DND-41 (cell line): ENCODE results near the gene GRIK4.

ENCODE experiments used
- ATAC-seq: fragments of 200-7000 bp; cut with Tn5 transposase; 3 replicates; pipeline ENCODE4 v1.9.1; 2021; ENCODE audit warnings: low read depth; ENCODE audit not compliant: insufficient read depth
- DNase-seq: peaks from one replicate; pipeline ENCODE4 v3.0.0-alpha.2; 2020
- H2AFZ ChIP-seq: 2 replicates; pipeline ENCODE4 v1.6.0; 2012; ENCODE audit warnings: low read depth, low read length
- H3K27ac ChIP-seq: 2 replicates; pipeline ENCODE4 v1.5.1; 2012; ENCODE audit warnings: low read length, inconsistent platforms
- H3K27me3 ChIP-seq: fragments of 200-600 bp; sonication (generic); 2 replicates; pipeline ENCODE4 v1.6.0; 2012; ENCODE audit warnings: low read length, mild to moderate bottlenecking, inconsistent platforms; ENCODE audit not compliant: insufficient read depth, poor library complexity
- H3K36me3 ChIP-seq: 2 replicates; pipeline ENCODE4 v1.5.1; 2012; ENCODE audit warnings: low read length, inconsistent platforms; ENCODE audit not compliant: insufficient read depth
- H3K4me1 ChIP-seq: 2 replicates; pipeline ENCODE4 v1.5.1; 2012; ENCODE audit warnings: mild to moderate bottlenecking, low read length; ENCODE audit not compliant: insufficient read depth
- H3K4me2 ChIP-seq: 2 replicates; pipeline ENCODE4 v1.6.0; 2012; ENCODE audit warnings: mild to moderate bottlenecking, moderate library complexity, low read length, inconsistent platforms; ENCODE audit not compliant: insufficient read depth
- H3K4me3 ChIP-seq, 2 experiments: fragments of 200-600 bp in 1 of 2; shearing (Covaris generic) in 1 of 2; 2 replicates each; pipeline ENCODE4 v1.5.1; 2012 to 2016; ENCODE audit warnings: inconsistent platforms in 2 of 2, low read length in 2 of 2, mild to moderate bottlenecking in 2 of 2, low read depth in 1 of 2, moderate library complexity in 1 of 2
- H3K79me2 ChIP-seq: 2 replicates; pipeline ENCODE4 v1.6.0; 2012; ENCODE audit warnings: low read length, inconsistent platforms; ENCODE audit not compliant: insufficient read depth
- H3K9ac ChIP-seq: 2 replicates; pipeline ENCODE4 v1.6.0; 2012; ENCODE audit warnings: low read depth, mild to moderate bottlenecking, inconsistent platforms, low read length, moderate library complexity
- H3K9me3 ChIP-seq: 2 replicates; pipeline ENCODE4 v1.5.1; 2012; ENCODE audit warnings: low read length, moderate library complexity, mild to moderate bottlenecking, inconsistent platforms; ENCODE audit not compliant: insufficient read depth, severe bottlenecking
- H4K20me1 ChIP-seq: 2 replicates; pipeline ENCODE4 v1.6.0; 2012; ENCODE audit warnings: low read length; ENCODE audit not compliant: insufficient read depth
- EZH2 ChIP-seq: IDR thresholded peaks from 3 replicates; pipeline ENCODE4 v1.6.1; 2012; ENCODE audit warnings: borderline replicate concordance, low read depth, mild to moderate bottlenecking, moderate library complexity, low read length, inconsistent platforms; ENCODE audit not compliant: severe bottlenecking
- TF ChIP-seq, protein P1 (sequence below): IDR thresholded peaks from 2 replicates; pipeline ENCODE4 v1.5.1; 2012; ENCODE audit warnings: borderline replicate concordance, low read length, moderate library complexity, mild to moderate bottlenecking; ENCODE audit not compliant: poor library complexity, severe bottlenecking; ENCODE audit errors: extremely low read depth

The GRIK4 gene

DNA sequence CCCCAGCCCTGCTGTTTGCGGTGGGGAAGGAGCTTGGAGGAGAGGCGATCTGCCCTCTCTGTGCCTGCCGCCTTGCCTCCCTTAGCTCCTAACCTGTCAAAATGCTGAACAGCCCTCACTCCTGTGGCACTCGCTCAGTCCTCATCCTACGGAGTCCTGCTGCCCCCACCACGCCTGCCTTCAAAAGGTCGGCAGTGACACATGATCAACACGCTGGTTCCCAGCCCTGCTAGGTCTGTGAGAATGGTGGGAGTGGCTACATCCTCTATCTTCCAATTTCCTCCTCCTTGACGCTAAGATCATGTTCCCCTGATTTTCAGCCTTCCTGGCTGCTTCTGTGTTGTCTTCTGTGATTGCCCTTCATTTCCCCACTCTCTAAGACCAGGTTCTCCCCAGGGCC is 392.1 kb downstream of the GRIK4 start:
- Histone ChIP-seq H3K36me3 (no peaks in the 10 kb centered on the region), H3K27me3 (peaks cover 23% of the 10 kb centered on the region), H3K27ac (no peak overlapping the region), H3K9ac (no peak overlapping the region), H3K4me3 (no peak overlapping the region), H3K4me1 (no peaks in the 10 kb centered on the region), H4K20me1 (peaks cover under 1% of the 10 kb centered on the region), H3K9me3 (no peaks in the 10 kb centered on the region), H3K79me2 (no peaks in the 10 kb centered on the region), H3K4me2 (no peak overlapping the region), H2AFZ (no peak overlapping the region)
- DNase-seq = no peak
- no peak for ATAC-seq
- no peak for TF ChIP-seq EZH2
- TF ChIP-seq, protein P1, sequence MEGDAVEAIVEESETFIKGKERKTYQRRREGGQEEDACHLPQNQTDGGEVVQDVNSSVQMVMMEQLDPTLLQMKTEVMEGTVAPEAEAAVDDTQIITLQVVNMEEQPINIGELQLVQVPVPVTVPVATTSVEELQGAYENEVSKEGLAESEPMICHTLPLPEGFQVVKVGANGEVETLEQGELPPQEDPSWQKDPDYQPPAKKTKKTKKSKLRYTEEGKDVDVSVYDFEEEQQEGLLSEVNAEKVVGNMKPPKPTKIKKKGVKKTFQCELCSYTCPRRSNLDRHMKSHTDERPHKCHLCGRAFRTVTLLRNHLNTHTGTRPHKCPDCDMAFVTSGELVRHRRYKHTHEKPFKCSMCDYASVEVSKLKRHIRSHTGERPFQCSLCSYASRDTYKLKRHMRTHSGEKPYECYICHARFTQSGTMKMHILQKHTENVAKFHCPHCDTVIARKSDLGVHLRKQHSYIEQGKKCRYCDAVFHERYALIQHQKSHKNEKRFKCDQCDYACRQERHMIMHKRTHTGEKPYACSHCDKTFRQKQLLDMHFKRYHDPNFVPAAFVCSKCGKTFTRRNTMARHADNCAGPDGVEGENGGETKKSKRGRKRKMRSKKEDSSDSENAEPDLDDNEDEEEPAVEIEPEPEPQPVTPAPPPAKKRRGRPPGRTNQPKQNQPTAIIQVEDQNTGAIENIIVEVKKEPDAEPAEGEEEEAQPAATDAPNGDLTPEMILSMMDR = no peak

- TF ChIP-seq EZH2 = no peak
- TF ChIP-seq, protein P1 = no peak
- Histone ChIP-seq H3K27ac (no peak overlapping the region), H3K36me3 (no peaks in the 10 kb centered on the region), H3K9ac (no peak overlapping the region), H3K4me3 (no peak overlapping the region), H3K9me3 (no peaks in the 10 kb centered on the region), H3K4me2 (no peak overlapping the region), H2AFZ (no peak overlapping the region), H3K4me1 (no peaks in the 10 kb centered on the region), H3K79me2 (no peaks in the 10 kb centered on the region), H3K27me3 (peaks cover 23% of the 10 kb centered on the region), H4K20me1 (peaks cover 5% of the 10 kb centered on the region)
- DNase-seq = no peak
- ATAC-seq = no peak
Observed at GRCh38 chr11:120904116-120904515, 392.6 kb downstream of the GRIK4 start.

DNA sequence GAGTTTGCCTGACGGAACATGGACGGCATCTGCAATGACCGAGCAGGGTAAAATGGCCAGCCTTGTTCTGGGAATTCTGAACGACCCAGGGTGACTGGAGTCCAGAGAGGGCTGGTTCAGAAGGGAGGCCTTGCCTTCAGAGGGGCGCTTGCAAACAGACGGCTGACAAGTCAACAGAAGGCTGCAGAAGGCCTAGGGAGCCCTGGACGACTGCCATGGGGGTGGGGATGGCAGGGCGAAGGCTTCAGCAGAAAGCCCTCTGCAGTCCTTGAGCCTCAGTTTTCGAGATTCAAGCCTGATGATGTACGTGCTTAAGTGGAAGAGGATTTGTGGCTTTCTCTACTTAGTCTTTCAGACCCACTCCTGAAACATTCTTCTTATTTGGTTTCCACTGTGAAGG is 395.2 kb downstream of the GRIK4 start:
- DNase-seq = no peak
- no peak overlapping the region for H3K27ac ChIP-seq
- no peak overlapping the region for H3K9ac ChIP-seq
- no peaks in the 10 kb centered on the region for H3K36me3 ChIP-seq
- H3K4me2 ChIP-seq = no peak overlapping the region
- no peak overlapping the region for H2AFZ ChIP-seq
- H4K20me1 ChIP-seq = peaks cover 5% of the 10 kb centered on the region
- H3K79me2 ChIP-seq = no peaks in the 10 kb centered on the region
- no peak for ATAC-seq
- H3K9me3 ChIP-seq = no peaks in the 10 kb centered on the region
- no peak for TF ChIP-seq EZH2
- H3K4me3 ChIP-seq = no peak overlapping the region
- H3K27me3 ChIP-seq = peaks cover 20% of the 10 kb centered on the region
- H3K4me1 ChIP-seq = no peaks in the 10 kb centered on the region

DNA sequence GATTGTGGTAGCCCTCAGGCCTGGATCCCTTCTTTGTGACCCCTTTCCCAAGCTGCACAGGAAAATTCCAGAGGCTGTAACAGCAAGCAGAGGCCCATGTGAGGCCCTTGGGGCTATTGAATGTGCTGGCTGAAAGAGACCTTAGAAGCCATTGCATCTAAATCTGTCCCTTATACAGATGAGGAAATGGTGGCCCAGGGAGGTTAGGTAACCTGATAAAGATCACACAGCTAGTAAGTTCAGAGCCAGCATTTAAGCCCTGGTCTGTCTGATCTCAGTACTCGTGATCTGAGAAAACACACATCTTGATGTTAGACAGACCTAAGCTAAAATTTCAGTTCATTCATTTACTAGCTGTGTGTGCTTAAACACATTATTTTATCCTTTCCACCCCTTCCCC is 396.4 kb downstream of the GRIK4 start:
- DNase-seq (no peak), ATAC-seq (no peak)
- Histone ChIP-seq H3K27me3 (peaks cover 22% of the 10 kb centered on the region), H3K4me3 (no peak overlapping the region), H3K79me2 (no peaks in the 10 kb centered on the region), H3K4me1 (no peaks in the 10 kb centered on the region), H4K20me1 (peaks cover 5% of the 10 kb centered on the region), H3K36me3 (no peaks in the 10 kb centered on the region), H3K4me2 (no peak overlapping the region), H3K27ac (no peak overlapping the region), H3K9ac (no peak overlapping the region), H3K9me3 (no peaks in the 10 kb centered on the region), H2AFZ (no peak overlapping the region)
- no peak for TF ChIP-seq EZH2
- TF ChIP-seq, protein P1 = no peak
